BJ (cell line): ENCODE results near the gene ESF1. TPM values are rescaled to one million over a fixed set of nuclear protein-coding genes. Genes with fewer than 3 reads are reported as not detected.

Experiments
- CTCF ChIA-PET: fragments of 350-600 bp; formaldehyde crosslinking; extraction: SDS; loops from one replicate; lab custom pipeline; 2021; ENCODE audit warnings: antibody characterized with exemption, inconsistent platforms; lab: Yijun Ruan, JAX
- POLR2A ChIA-PET: fragments of 300-600 bp; sonication (Branson Sonifier 250); formaldehyde crosslinking; extraction: SDS; loops from one replicate; lab custom pipeline; 2021; ENCODE audit warnings: antibody characterized with exemption; lab: Charles Lee
- DNase-seq: peaks from one replicate; pipeline ENCODE4 v3.0.0-alpha.2; 2011; ENCODE audit warnings: low read depth
- H3K27me3 ChIP-seq: 2 replicates; pipeline ENCODE4 v1.6.0; 2011; ENCODE audit warnings: low read length; ENCODE audit not compliant: control insufficient read depth, insufficient read depth
- H3K36me3 ChIP-seq: 2 replicates; pipeline ENCODE4 v1.5.1; 2011; ENCODE audit warnings: low read length; ENCODE audit not compliant: control insufficient read depth, insufficient read depth
- H3K4me3 ChIP-seq: 2 replicates; pipeline ENCODE4 v1.5.1; 2011; ENCODE audit warnings: low read depth, mild to moderate bottlenecking, control low read depth, low read length
- CTCF ChIP-seq: IDR thresholded peaks from 2 replicates; pipeline ENCODE4 v1.5.1; 2011; ENCODE audit warnings: low read depth, mild to moderate bottlenecking, control low read depth, inconsistent platforms, low read length, moderate library complexity; ENCODE audit not compliant: insufficient read depth
- polyA plus RNA-seq: library from polyadenylated mRNA; depleted of rRNA; stranded (reverse); fragments of >200 nt; gene quantifications from 2 replicates; pipeline ENCODE4 v1.2.3, GENCODE V29; 2011

Gene ESF1
- polyA plus RNA-seq, 1 experiment = 0.76 TPM

DNA sequence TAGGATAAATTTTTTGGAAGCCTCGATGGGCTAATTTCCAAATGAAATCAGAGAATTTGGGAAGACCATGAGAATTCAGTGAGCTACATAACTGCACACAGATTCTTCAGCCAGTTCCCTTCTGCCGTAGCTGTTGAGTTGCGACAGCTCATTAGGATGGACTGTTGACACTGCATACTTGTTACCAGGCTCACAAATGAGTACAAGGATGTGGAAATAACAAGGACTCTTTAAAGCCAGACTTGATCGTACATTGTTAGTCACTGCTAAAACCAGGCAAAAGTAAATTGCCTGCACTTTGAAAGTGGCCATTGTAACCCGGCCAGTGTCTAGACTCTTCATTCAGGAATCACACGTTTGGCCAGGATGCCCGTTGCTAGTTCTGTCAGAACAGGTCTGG lies 37.2 kb upstream of the ESF1 start:
- no peaks in the 10 kb centered on the region for H3K36me3 ChIP-seq
- CTCF ChIA-PET = interaction anchor here (0.8 to 8.1 kb wide), 4 partner anchors 12 to 232 kb away, joined by 3 to 61 read pairs (median 4); no protein-coding TSS in a partner anchor
- POLR2A ChIA-PET = interaction anchor here (0.6 kb wide), 1 partner anchor 31 kb away, joined by 4 read pairs; no protein-coding TSS in a partner anchor
- TF ChIP-seq CTCF = no peak
- DNase-seq = peak; percentile 9
- no peaks in the 10 kb centered on the region; the same call in 1 of the 2 replicates for H3K27me3 ChIP-seq
- H3K4me3 ChIP-seq = no peak overlapping the region

- H3K4me3 ChIP-seq = no peak overlapping the region
- peak; percentile 19 for DNase-seq
- H3K36me3 ChIP-seq = peaks cover 3% of the 10 kb centered on the region; the same call in 1 of the 2 replicates
- ChIA-PET CTCF (interaction anchor here (0.6 to 8.1 kb wide), 44 partner anchors 9 to 247 kb away, joined by 3 to 61 read pairs (median 4); partner anchors contain the start of genes ESF1 and NDUFAF5), POLR2A (no interaction called here)
- no peaks in the 10 kb centered on the region for H3K27me3 ChIP-seq
- TF ChIP-seq CTCF = peak; percentile 59
Observed at GRCh38 chr20:13819885-13820645, 35.3 kb upstream of the ESF1 start.

- CTCF ChIA-PET = interaction anchor here (2.0 to 8.1 kb wide), 2 partner anchors 29 to 237 kb away, joined by 7 to 61 read pairs; no protein-coding TSS in a partner anchor
Observed at GRCh38 chr20:13817342-13817741, 32.6 kb upstream of the ESF1 start.

DNA sequence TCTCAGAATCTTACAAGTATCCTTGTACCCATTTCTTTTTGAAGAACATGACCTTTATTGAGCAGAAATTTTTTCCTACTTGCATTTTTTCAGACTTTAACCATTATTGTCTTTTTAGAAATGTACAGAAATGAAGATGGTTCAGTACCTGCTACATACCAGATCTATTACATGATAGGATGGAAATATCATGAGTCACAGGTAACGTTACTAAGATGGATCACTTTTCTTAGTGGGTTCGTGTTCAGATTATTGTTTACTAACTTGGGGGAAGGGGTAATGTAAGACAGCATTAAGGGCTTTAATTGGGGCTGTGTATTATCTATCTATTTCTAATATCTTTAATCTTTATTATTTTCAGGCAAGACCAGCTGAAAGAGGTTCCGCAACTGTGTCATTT lies 32.0 kb upstream of the ESF1 start:
- ChIA-PET POLR2A (no interaction called here), CTCF (interaction anchor here (1.5 to 8.1 kb wide), 3 partner anchors 11 to 238 kb away, joined by 4 to 61 read pairs (median 7); no protein-coding TSS in a partner anchor)
- Histone ChIP-seq H3K36me3 (peaks cover 12% of the 10 kb centered on the region), H3K27me3 (no peaks in the 10 kb centered on the region), H3K4me3 (no peak overlapping the region)
- no peak for DNase-seq
- no peak for TF ChIP-seq CTCF

More at GRCh38 chr20:13817342-13817741, 32.6 kb upstream of the ESF1 start:
- H3K27me3 ChIP-seq = no peaks in the 10 kb centered on the region
- H3K36me3 ChIP-seq = peaks cover 8% of the 10 kb centered on the region
- H3K4me3 ChIP-seq = no peak overlapping the region
- POLR2A ChIA-PET = no interaction called here
- no peak for TF ChIP-seq CTCF
- DNase-seq = no peak

- no peaks in the 10 kb centered on the region for H3K27me3 ChIP-seq
- DNase-seq = no peak
- ChIA-PET CTCF (interaction anchor here (0.7 kb wide), 1 partner anchor 9 kb away, joined by 4 read pairs; no protein-coding TSS in a partner anchor), POLR2A (no interaction called here)
- peaks cover 16% of the 10 kb centered on the region for H3K36me3 ChIP-seq
- H3K4me3 ChIP-seq = no peak overlapping the region
- TF ChIP-seq CTCF = no peak
Observed at GRCh38 chr20:13814672-13815071, 30.0 kb upstream of the ESF1 start.
